Neural crest cell (in vitro differentiated cells): Measurements from ENCODE around the gene EIF4B. TPM values are rescaled to one million over a fixed set of nuclear protein-coding genes. Genes with fewer than 3 reads are reported as not detected.

ENCODE experiments used
- DNase-seq: peaks from one replicate; pipeline ENCODE4 v3.0.0; 2021; ENCODE audit warnings: low read depth, mixed read lengths, low spot score
- H3K27ac Mint-ChIP-seq: one replicate; pipeline ENCODE4 v1.8.0; 2021; ENCODE audit warnings: mild to moderate bottlenecking, mixed read lengths; ENCODE audit not compliant: unreplicated experiment
- H3K27me3 Mint-ChIP-seq: 2 replicates; pipeline ENCODE4 v1.8.0; 2021; ENCODE audit warnings: low read depth, mild to moderate bottlenecking, mixed read lengths
- H3K36me3 Mint-ChIP-seq: 2 replicates; pipeline ENCODE4 v1.8.0; 2021; ENCODE audit warnings: low read depth, mild to moderate bottlenecking, mixed read lengths
- H3K4me1 Mint-ChIP-seq: 2 replicates; pipeline ENCODE4 v1.8.0; 2021; ENCODE audit warnings: mixed read lengths
- H3K4me3 Mint-ChIP-seq: one replicate; pipeline ENCODE4 v1.8.0; 2021; ENCODE audit warnings: mild to moderate bottlenecking, mixed read lengths
- H3K9me3 Mint-ChIP-seq: 2 replicates; pipeline ENCODE4 v1.8.0; 2021; ENCODE audit warnings: mixed read lengths
- CTCF ChIP-seq: fragments of 200-600 bp; sonication (generic); conservative IDR thresholded peaks from 2 replicates; pipeline ENCODE4 v1.5.0; 2021; ENCODE audit warnings: antibody characterized with exemption, mild to moderate bottlenecking
- total RNA-seq: library from RNA; stranded (reverse); gene quantifications from 2 replicates; pipeline ENCODE4 v1.2.1, GENCODE V29; 2021

Gene EIF4B
- total RNA-seq, 1 donor from 2014 or later: 514 TPM

GRCh38 chr12:53070877-53071492 lies 64.7 kb downstream of the EIF4B start:
- no peak for TF ChIP-seq CTCF
- peaks cover 37% of the 10 kb centered on the region for H3K4me1 Mint-ChIP-seq

GRCh38 chr12:53071591-53072551 lies 65.6 kb downstream of the EIF4B start:
- Mint-ChIP-seq H3K27ac (peak overlapping the region; percentile 66), H3K9me3 (no peaks in the 10 kb centered on the region), H3K27me3 (no peaks in the 10 kb centered on the region), H3K4me1 (peaks cover 33% of the 10 kb centered on the region), H3K36me3 (peaks cover 15% of the 10 kb centered on the region), H3K4me3 (peak overlapping the region; percentile 69)
- DNase-seq: no peak
- no peak for TF ChIP-seq CTCF

More at GRCh38 chr12:53070877-53071492, 64.7 kb downstream of the EIF4B start:
- no peak overlapping the region for H3K4me3 Mint-ChIP-seq
- H3K27me3 Mint-ChIP-seq: no peaks in the 10 kb centered on the region
- H3K27ac Mint-ChIP-seq: no peak overlapping the region
- no peak for DNase-seq
- H3K9me3 Mint-ChIP-seq: no peaks in the 10 kb centered on the region
- H3K36me3 Mint-ChIP-seq: peaks cover 15% of the 10 kb centered on the region

- peaks cover 15% of the 10 kb centered on the region for H3K36me3 Mint-ChIP-seq
- DNase-seq: no peak
Observed at GRCh38 chr12:53073881-53074280, 67.6 kb downstream of the EIF4B start.

GRCh38 chr12:53074283-53074998 lies 68.2 kb downstream of the EIF4B start:
- peaks cover 15% of the 10 kb centered on the region for H3K36me3 Mint-ChIP-seq
- DNase-seq: no peak

More at GRCh38 chr12:53073881-53074280, 67.6 kb downstream of the EIF4B start:
- H3K9me3 Mint-ChIP-seq: no peaks in the 10 kb centered on the region
- peaks cover 46% of the 10 kb centered on the region for H3K4me1 Mint-ChIP-seq
- no peaks in the 10 kb centered on the region for H3K27me3 Mint-ChIP-seq
- no peak for TF ChIP-seq CTCF
- H3K4me3 Mint-ChIP-seq: peak overlapping the region; percentile 41
- no peak overlapping the region for H3K27ac Mint-ChIP-seq

More at GRCh38 chr12:53074283-53074998, 68.2 kb downstream of the EIF4B start:
- Mint-ChIP-seq H3K27ac (no peak overlapping the region), H3K27me3 (no peaks in the 10 kb centered on the region), H3K9me3 (no peaks in the 10 kb centered on the region), H3K4me1 (peaks cover 51% of the 10 kb centered on the region), H3K4me3 (peak overlapping the region; percentile 41)
- TF ChIP-seq CTCF: no peak
